IPS-18a (cell line): ENCODE measurements around the gene ITIH5.

ENCODE experiments used
- H3K27ac ChIP-seq: one replicate; pipeline ENCODE4 v1.5.1; 2013; ENCODE audit warnings: low read length
- H3K27me3 ChIP-seq: one replicate; pipeline ENCODE4 v1.6.1; 2013; ENCODE audit warnings: mild to moderate bottlenecking, low read length; ENCODE audit not compliant: control insufficient read depth, insufficient read depth
- H3K36me3 ChIP-seq: one replicate; pipeline ENCODE4 v1.6.1; 2013; ENCODE audit warnings: low read depth, low read length; ENCODE audit not compliant: control insufficient read depth
- H3K4me1 ChIP-seq: one replicate; pipeline ENCODE4 v1.6.1; 2013; ENCODE audit warnings: low read depth, low read length; ENCODE audit not compliant: control insufficient read depth
- H3K4me3 ChIP-seq: one replicate; pipeline ENCODE4 v1.5.1; 2013; ENCODE audit warnings: low read length
- H3K9ac ChIP-seq: one replicate; pipeline ENCODE4 v1.6.1; 2013; ENCODE audit warnings: mild to moderate bottlenecking, low read length, moderate library complexity
- H3K9me3 ChIP-seq: one replicate; pipeline ENCODE4 v1.6.1; 2013; ENCODE audit warnings: low read depth, low read length; ENCODE audit not compliant: control insufficient read depth

The ITIH5 gene

GRCh38 chr10:7542189-7542914 lies 124.4 kb downstream of the ITIH5 start:
- no peak overlapping the region for H3K9ac ChIP-seq
- H3K4me1 ChIP-seq: peaks cover 19% of the 10 kb centered on the region

GRCh38 chr10:7541137-7542087 lies 125.4 kb downstream of the ITIH5 start:
- Histone ChIP-seq H3K9ac (peak overlapping the region; percentile 48), H3K4me1 (peaks cover 19% of the 10 kb centered on the region), H3K27ac (peak overlapping the region; percentile 15), H3K27me3 (no peaks in the 10 kb centered on the region), H3K9me3 (no peaks in the 10 kb centered on the region), H3K36me3 (no peaks in the 10 kb centered on the region), H3K4me3 (no peak overlapping the region)

More at GRCh38 chr10:7542189-7542914, 124.4 kb downstream of the ITIH5 start:
- Histone ChIP-seq H3K27me3 (no peaks in the 10 kb centered on the region), H3K9me3 (no peaks in the 10 kb centered on the region), H3K27ac (no peak overlapping the region), H3K4me3 (no peak overlapping the region), H3K36me3 (no peaks in the 10 kb centered on the region)

DNA sequence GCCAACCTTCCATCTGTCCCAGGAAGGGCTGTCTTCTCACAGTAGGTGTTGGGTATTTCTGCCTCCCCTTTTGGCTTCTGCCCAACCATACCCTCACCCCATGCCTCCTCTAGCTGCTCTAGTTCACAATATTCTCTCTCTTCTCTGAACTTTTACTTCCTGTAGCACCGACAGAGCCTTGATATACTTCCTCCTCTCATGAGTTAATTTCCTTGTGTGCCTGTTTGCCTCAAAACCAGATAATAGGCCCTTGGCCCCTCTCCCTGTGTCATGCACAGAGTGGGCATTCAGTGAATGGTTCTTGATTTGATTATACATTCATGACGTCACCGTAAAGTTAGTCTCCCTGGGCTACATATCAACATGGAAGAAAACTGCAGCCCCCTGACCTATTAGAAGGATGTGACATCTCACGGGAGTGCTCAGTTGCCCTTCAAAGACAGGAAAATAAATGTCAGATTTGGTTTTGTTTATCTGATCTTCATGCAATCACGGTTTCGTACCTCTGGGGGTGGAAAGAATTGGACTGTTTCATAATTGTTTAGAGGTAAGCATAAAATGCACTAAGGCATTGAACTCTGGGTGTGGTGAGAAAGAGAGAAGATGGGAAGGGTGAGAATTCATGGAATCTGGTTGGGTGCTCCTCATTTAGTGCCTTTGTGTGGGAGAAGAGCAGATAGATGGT lies 127.7 kb downstream of the ITIH5 start:
- no peak overlapping the region for H3K9ac ChIP-seq
- H3K4me1 ChIP-seq: peaks cover 21% of the 10 kb centered on the region
- H3K9me3 ChIP-seq: no peaks in the 10 kb centered on the region
- H3K36me3 ChIP-seq: no peaks in the 10 kb centered on the region
- no peak overlapping the region for H3K4me3 ChIP-seq
- no peaks in the 10 kb centered on the region for H3K27me3 ChIP-seq
- H3K27ac ChIP-seq: no peak overlapping the region

GRCh38 chr10:7537126-7537525 lies 129.6 kb downstream of the ITIH5 start:
- Histone ChIP-seq H3K27ac (no peak overlapping the region), H3K4me1 (peaks cover 27% of the 10 kb centered on the region), H3K4me3 (no peak overlapping the region), H3K36me3 (no peaks in the 10 kb centered on the region), H3K27me3 (no peaks in the 10 kb centered on the region), H3K9ac (no peak overlapping the region), H3K9me3 (no peaks in the 10 kb centered on the region)

- no peak overlapping the region for H3K27ac ChIP-seq
- H3K4me1 ChIP-seq: peaks cover 9% of the 10 kb centered on the region
- no peaks in the 10 kb centered on the region for H3K36me3 ChIP-seq
- no peak overlapping the region for H3K9ac ChIP-seq
- no peaks in the 10 kb centered on the region for H3K27me3 ChIP-seq
- H3K9me3 ChIP-seq: no peaks in the 10 kb centered on the region
- no peak overlapping the region for H3K4me3 ChIP-seq
Observed at GRCh38 chr10:7534480-7534852, 132.3 kb downstream of the ITIH5 start.

GRCh38 chr10:7533657-7534479 lies 132.9 kb downstream of the ITIH5 start:
- Histone ChIP-seq H3K36me3 (no peaks in the 10 kb centered on the region), H3K9me3 (no peaks in the 10 kb centered on the region), H3K27ac (no peak overlapping the region), H3K27me3 (no peaks in the 10 kb centered on the region), H3K4me3 (no peak overlapping the region), H3K4me1 (peaks cover 9% of the 10 kb centered on the region), H3K9ac (no peak overlapping the region)

GRCh38 chr10:7532723-7533498 lies 133.9 kb downstream of the ITIH5 start:
- H3K36me3 ChIP-seq: no peaks in the 10 kb centered on the region
- peaks cover 9% of the 10 kb centered on the region for H3K4me1 ChIP-seq
- no peak overlapping the region for H3K27ac ChIP-seq
- no peaks in the 10 kb centered on the region for H3K27me3 ChIP-seq
- no peaks in the 10 kb centered on the region for H3K9me3 ChIP-seq
- H3K9ac ChIP-seq: no peak overlapping the region
- no peak overlapping the region for H3K4me3 ChIP-seq

GRCh38 chr10:7529638-7530037 lies 137.1 kb downstream of the ITIH5 start:
- no peaks in the 10 kb centered on the region for H3K36me3 ChIP-seq
- no peak overlapping the region for H3K4me3 ChIP-seq
- H3K27me3 ChIP-seq: no peaks in the 10 kb centered on the region
- H3K27ac ChIP-seq: no peak overlapping the region
- no peak overlapping the region for H3K9ac ChIP-seq
- no peaks in the 10 kb centered on the region for H3K9me3 ChIP-seq
- peaks cover 9% of the 10 kb centered on the region for H3K4me1 ChIP-seq

DNA sequence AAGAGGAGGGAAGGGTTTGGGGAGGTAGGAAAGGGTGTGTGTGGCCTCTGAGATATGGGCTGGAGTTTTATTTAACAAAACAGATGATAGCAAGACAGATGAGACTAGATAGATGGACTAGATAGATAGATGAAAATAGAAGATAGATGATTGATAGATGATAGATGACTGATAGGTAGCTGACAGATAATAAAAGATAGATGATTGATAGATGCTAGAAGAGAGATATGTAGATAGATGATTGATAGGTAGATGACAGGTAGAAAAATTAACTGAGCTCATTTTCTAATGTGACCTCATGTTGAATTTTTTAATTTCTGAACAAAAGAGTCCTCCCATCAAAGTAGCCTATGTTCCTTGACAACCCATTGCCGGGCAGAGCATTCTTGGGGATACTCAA lies 139.3 kb downstream of the ITIH5 start:
- Histone ChIP-seq H3K4me3 (no peak overlapping the region), H3K9me3 (no peaks in the 10 kb centered on the region), H3K27me3 (no peaks in the 10 kb centered on the region), H3K4me1 (no peaks in the 10 kb centered on the region), H3K36me3 (no peaks in the 10 kb centered on the region), H3K9ac (no peak overlapping the region), H3K27ac (no peak overlapping the region)

GRCh38 chr10:7526017-7526400 lies 140.8 kb downstream of the ITIH5 start:
- Histone ChIP-seq H3K27ac (no peak overlapping the region), H3K9me3 (no peaks in the 10 kb centered on the region), H3K4me1 (no peaks in the 10 kb centered on the region), H3K9ac (no peak overlapping the region), H3K4me3 (no peak overlapping the region), H3K27me3 (no peaks in the 10 kb centered on the region), H3K36me3 (no peaks in the 10 kb centered on the region)
